Mucosa of descending colon (tissue), 3 donors: Measurements from ENCODE around the gene SDF2L1. TPM values are rescaled to one million over a fixed set of nuclear protein-coding genes. Genes with fewer than 3 reads are reported as not detected.

ENCODE experiments used
- ATAC-seq: fragments of 200-7000 bp; cut with Tn5 transposase; one replicate; pipeline ENCODE4 v1.9.1; 2020; ENCODE audit warnings: mild to moderate bottlenecking, moderate library complexity
- DNase-seq, 3 donors: peaks; one replicate each; pipeline ENCODE4 v3.0.0-alpha.2; 2020
- H3K36me3 ChIP-seq: fragments of 200-600 bp; one replicate; pipeline ENCODE4 v1.8.0; 2021; ENCODE audit warnings: low read depth, mild to moderate bottlenecking
- H3K4me1 ChIP-seq: fragments of 200-600 bp; one replicate; pipeline ENCODE4 v1.8.0; 2021; ENCODE audit warnings: low read depth, mild to moderate bottlenecking
- H3K4me3 ChIP-seq: fragments of 200-600 bp; one replicate; pipeline ENCODE4 v1.8.0; 2021; ENCODE audit warnings: mild to moderate bottlenecking
- H3K9me3 ChIP-seq: fragments of 200-600 bp; one replicate; pipeline ENCODE4 v1.8.0; 2021; ENCODE audit warnings: mild to moderate bottlenecking
- intact Hi-C, 2 donors: fragments of 100-400 bp; cut with DNase I in 1 of 2; cut with micrococcal nuclease in 1 of 2; formaldehyde crosslinking; loops; one replicate each; pipeline versions ENCODE4 v1.11.0 to v1.11.1; 2022; cut with DNase I, micrococcal nuclease
- total RNA-seq, 3 donors: library from RNA; stranded (reverse); fragmentation: NEBNext Ultra II Directional in 2 of 3; extraction: Animal tissue kit (Norgen Biotek cat#: 25700) in 2 of 3; gene quantifications; one replicate each; pipeline versions ENCODE4 v1.2.1 to v1.2.4, GENCODE V29; 2021 to 2023
- TF ChIP-seq, protein P1 (sequence below): fragments of 200-600 bp; IDR thresholded peaks from one replicate; pipeline ENCODE4 v1.8.0; 2022; ENCODE audit warnings: antibody characterized with exemption, mild to moderate bottlenecking
- donor health status: DM: no; HTN: no; CAD: no; lungs with moderate emphysema.
- donor health status: DM: no; HTN: no; CAD: no.
- donor health status: DM: no; HTN: yes; CAD: no.

The SDF2L1 gene
- total RNA-seq, 3 donors from 2014 or later = 25.8 to 48.8 (median 28.0) TPM

DNA sequence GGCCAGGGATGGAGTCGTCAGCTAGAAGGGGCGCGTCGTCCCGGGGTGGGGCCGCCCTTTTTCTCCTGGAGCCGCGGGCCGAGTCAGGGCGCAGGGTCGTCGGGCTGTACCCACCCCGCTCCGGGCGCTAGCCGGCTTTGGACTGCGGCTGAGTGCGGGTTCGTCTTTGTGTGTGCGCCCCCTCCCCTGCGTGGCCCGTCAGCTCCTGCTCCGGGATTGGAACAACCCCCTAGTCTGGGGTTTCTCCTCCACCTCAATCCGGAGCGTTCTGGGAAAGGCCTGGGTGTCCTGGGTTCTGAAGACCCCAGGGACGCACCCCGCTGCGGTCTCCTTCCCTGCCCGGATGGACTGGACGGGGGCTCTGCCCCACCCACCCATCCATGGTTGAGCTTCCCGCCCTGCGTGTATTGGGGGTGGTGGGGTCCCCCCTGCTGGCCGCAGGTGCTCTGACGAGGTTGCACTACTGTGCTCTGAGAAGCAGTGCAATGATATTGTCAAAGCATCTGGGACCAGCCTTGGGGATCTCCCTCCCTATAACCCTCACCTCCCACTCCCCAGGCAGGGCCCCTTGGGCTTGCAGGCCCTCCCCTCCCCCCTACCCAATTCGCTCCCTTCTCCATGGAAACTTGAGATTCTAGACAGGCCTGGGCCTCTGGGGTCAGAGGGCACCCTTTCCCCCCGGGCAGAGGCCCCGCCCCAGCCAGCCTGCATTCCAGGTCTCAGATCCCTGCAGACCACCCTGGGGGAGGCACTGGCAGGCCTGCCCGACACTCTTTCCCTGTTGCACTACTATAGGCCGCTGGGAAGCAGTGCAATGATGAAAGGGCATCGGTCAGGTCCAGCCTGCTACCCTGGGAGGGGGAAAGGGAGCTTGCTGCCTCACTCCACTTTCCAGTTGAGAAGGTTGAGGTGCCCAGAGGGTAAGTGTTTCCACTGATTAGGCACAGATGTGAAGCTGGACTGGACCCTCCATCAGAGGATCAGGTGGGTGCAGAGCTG is 10.7 kb downstream of the SDF2L1 start:
- ATAC-seq = no peak
- TF ChIP-seq, protein P1, sequence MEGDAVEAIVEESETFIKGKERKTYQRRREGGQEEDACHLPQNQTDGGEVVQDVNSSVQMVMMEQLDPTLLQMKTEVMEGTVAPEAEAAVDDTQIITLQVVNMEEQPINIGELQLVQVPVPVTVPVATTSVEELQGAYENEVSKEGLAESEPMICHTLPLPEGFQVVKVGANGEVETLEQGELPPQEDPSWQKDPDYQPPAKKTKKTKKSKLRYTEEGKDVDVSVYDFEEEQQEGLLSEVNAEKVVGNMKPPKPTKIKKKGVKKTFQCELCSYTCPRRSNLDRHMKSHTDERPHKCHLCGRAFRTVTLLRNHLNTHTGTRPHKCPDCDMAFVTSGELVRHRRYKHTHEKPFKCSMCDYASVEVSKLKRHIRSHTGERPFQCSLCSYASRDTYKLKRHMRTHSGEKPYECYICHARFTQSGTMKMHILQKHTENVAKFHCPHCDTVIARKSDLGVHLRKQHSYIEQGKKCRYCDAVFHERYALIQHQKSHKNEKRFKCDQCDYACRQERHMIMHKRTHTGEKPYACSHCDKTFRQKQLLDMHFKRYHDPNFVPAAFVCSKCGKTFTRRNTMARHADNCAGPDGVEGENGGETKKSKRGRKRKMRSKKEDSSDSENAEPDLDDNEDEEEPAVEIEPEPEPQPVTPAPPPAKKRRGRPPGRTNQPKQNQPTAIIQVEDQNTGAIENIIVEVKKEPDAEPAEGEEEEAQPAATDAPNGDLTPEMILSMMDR = no peak
- intact Hi-C loops = no loop called here
- Histone ChIP-seq H3K4me1 (peaks cover 17% of the 10 kb centered on the region), H3K36me3 (no peaks in the 10 kb centered on the region), H3K9me3 (no peaks in the 10 kb centered on the region), H3K4me3 (no peak overlapping the region)
- no peak for DNase-seq

DNA sequence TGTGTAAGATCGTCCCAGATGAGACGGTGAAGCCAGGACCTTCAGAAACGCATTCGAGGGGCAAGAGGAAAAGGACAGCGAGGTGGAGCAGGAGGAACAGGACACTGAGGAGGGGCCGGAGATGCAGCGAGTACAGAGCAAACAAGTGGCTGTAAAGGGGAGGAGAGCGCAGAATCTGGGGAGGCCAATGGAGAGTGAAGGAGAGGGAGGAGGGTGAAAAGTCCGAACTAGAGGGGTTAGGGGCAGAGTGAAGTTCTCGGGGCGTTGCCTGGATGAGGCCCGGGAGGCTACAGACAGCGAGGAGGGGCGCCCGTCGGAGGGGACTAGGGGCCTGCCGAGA is 14.9 kb downstream of the SDF2L1 start:
- Histone ChIP-seq H3K36me3 (no peaks in the 10 kb centered on the region), H3K4me1 (peaks cover 15% of the 10 kb centered on the region), H3K9me3 (no peaks in the 10 kb centered on the region), H3K4me3 (no peak overlapping the region)
- DNase-seq (no peak), ATAC-seq (peak; percentile 1)
- intact Hi-C loops = no loop called here
- TF ChIP-seq, protein P1 = no peak

DNA sequence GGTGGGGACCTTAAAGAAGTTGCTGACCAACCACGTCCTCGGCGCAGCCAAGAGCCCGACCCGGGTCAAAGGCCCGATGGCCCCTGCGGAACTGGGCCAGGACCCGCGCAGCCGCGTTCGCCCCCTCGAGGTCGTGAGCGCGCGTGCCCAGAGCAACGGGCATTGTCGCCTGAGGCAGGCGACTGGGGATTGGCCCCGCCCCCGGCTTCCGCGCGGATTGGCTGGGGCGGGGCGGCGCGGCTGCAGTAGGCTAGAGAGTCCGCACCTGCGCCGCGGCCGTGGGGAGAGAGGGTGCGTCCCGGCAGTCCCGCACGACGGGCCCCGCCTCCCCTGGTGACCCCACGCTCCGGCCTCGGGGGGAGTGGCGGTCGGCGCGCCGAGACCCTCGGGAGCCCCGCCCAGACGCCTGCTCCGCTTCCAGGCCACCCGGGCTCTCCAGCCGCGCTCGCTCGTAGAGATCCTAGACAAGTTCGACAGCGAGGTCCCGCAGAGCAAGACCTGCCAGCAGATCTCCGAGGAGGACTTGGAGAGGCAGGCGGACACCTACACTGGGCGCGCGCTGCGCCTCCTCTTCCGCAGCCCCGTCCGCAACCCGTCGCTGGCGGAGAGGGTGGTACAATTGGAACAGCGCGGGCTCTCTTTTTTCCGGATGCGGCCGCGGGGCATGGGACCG is 15.4 kb downstream of the SDF2L1 start:
- Histone ChIP-seq H3K4me3 (peak overlapping the region; percentile 36), H3K9me3 (no peaks in the 10 kb centered on the region), H3K4me1 (peaks cover 13% of the 10 kb centered on the region), H3K36me3 (no peaks in the 10 kb centered on the region)
- TF ChIP-seq, protein P1 = peak; percentile 32
- ATAC-seq (peak; percentile 97), DNase-seq (peak; percentile 83 to 88 (median 87))
- intact Hi-C loops = no loop called here

DNA sequence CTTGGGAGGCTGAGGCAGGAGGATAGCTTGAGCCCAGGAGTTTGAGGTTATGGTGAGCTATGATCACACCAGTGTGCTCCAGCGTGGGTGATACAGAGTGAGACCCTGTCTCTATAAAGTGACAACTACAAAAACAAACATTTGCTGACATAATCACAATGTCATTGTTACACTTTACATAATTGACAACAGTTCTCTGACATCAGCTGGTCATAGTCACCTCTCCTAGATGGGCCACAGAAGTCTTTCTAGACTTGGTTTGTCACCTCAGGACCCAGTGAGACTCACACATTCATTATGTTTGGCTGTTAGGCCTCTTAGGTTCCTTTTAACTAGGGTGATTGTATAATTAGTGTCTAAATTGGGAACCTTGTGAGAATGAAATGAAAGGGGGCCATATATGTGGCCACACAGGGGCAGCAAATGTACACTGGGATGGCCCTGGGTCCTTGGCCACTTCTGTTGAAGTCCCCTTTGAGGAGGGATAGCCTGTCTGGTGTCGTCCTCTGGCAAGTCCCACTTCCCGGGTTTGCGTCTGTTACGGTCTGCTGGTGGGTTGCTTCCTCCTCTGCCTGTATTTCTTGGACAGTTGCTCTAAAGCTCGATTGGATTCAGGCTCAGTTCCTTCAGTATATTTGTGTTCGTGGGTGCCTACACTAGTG is 17.9 kb downstream of the SDF2L1 start:
- intact Hi-C loops = no loop called here
- DNase-seq = no peak
- no peak overlapping the region for H3K4me3 ChIP-seq
- no peak for ATAC-seq
- TF ChIP-seq, protein P1 = no peak
- no peaks in the 10 kb centered on the region for H3K9me3 ChIP-seq
- no peaks in the 10 kb centered on the region for H3K36me3 ChIP-seq
- peaks cover 9% of the 10 kb centered on the region for H3K4me1 ChIP-seq

DNA sequence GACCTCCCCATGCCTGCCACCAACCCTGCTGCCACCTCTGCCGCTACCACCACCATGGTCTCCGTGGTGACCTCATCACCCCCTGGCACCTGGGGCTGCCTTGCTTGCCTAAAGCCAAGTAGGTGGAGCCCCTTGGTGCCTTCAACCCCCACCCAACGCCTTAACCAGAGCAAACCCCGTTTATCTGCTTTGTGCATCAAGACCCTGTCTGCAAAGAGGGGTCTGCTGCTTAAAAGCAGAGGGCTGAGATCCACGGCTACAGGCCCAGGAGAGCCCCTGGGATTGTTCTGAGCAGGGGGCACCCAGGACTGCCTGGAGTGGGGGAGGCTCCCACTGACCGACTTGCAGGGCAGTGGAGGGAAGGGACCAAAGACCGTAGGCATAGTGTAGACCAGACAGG is 18.8 kb downstream of the SDF2L1 start:
- intact Hi-C loops = no loop called here
- ATAC-seq = no peak

More for the DNA sequence above, 18.8 kb downstream of the SDF2L1 start:
- no peak overlapping the region for H3K4me3 ChIP-seq
- DNase-seq = no peak
- H3K36me3 ChIP-seq = no peaks in the 10 kb centered on the region
- peaks cover 13% of the 10 kb centered on the region for H3K4me1 ChIP-seq
- TF ChIP-seq, protein P1 = no peak
- no peaks in the 10 kb centered on the region for H3K9me3 ChIP-seq
